GM12878 (cell line): ENCODE results near the gene TRAPPC12. TPM values are rescaled to one million over a fixed set of nuclear protein-coding genes. Genes with fewer than 3 reads are reported as not detected.

Experiments
- ATAC-seq: fragments of 200-7000 bp; cut with Tn5 transposase; 3 replicates; pipeline ENCODE4 v1.9.1; 2020; ENCODE audit warnings: mild to moderate bottlenecking, moderate library complexity
- BruUV-seq: library from RNA; stranded (reverse); fragments of 400-500 nt; replicated peaks from 2 replicates; lab custom pipeline; 2021; lab: Mats Ljungman, UMichigan
- CTCF ChIA-PET: fragments of 300-600 bp; sonication (Branson Sonifier 250); formaldehyde crosslinking; extraction: SDS; loops from one replicate; lab custom pipeline; 2021; ENCODE audit warnings: inconsistent platforms; lab: Yijun Ruan, JAX
- POLR2A ChIA-PET: fragments of 350-600 bp; formaldehyde crosslinking; extraction: SDS; loops from one replicate; lab custom pipeline; 2021; ENCODE audit warnings: inconsistent platforms; lab: Charles Lee
- RAD21 ChIA-PET: fragments of 300-600 bp; sonication (Branson Sonifier 250); formaldehyde crosslinking; loops from one replicate; lab custom pipeline; 2023; ENCODE audit warnings: antibody characterized with exemption; ENCODE audit not compliant: unreplicated experiment; lab: Charles Lee
- SMC1A ChIA-PET: fragments of 300-600 bp; sonication (Branson Sonifier 250); formaldehyde crosslinking; loops from one replicate; lab custom pipeline; 2023; ENCODE audit not compliant: unreplicated experiment, uncharacterized antibody; lab: Charles Lee
- DNase-seq: peaks from one replicate; pipeline ENCODE4 v3.0.0-alpha.2; 2011; ENCODE audit warnings: low read depth, low spot score
- FAIRE-seq: peaks from 3 replicates; lab custom pipeline; 2011; peaks lifted over from hg19 to GRCh38; lab: Jason Lieb, UNC
- H2AFZ ChIP-seq: 2 replicates; pipeline ENCODE4 v1.6.0; 2011; ENCODE audit warnings: low read depth, low read length, control low read depth; ENCODE audit not compliant: control insufficient read depth
- H3K27ac ChIP-seq: 2 replicates; pipeline ENCODE4 v1.5.1; 2011; ENCODE audit warnings: control low read depth; ENCODE audit not compliant: control insufficient read depth, insufficient read depth
- H3K27me3 ChIP-seq, 2 experiments: replicated peaks in 1 of 2; 2 replicates each; pipeline versions ENCODE4 v1.6.0 to v1.6.1; 2011; ENCODE audit warnings: low read length in 1 of 2; ENCODE audit not compliant: control insufficient read depth in 2 of 2, insufficient read depth in 2 of 2
- H3K36me3 ChIP-seq, 2 experiments: 2 replicates each; pipeline ENCODE4 v1.5.1; 2011; ENCODE audit warnings: low read length in 1 of 2; ENCODE audit not compliant: control insufficient read depth in 2 of 2, insufficient read depth in 2 of 2
- H3K4me1 ChIP-seq: 2 replicates; pipeline ENCODE4 v1.6.1; 2011; ENCODE audit warnings: mild to moderate bottlenecking, low read length, moderate library complexity, mixed read lengths; ENCODE audit not compliant: control insufficient read depth, insufficient read depth
- H3K4me2 ChIP-seq: 2 replicates; pipeline ENCODE4 v1.6.0; 2011; ENCODE audit warnings: control low read depth; ENCODE audit not compliant: control insufficient read depth, insufficient read depth
- H3K4me3 ChIP-seq: fragments of 200-600 bp; sonication (generic); 2 replicates; pipeline ENCODE4 v1.5.1; 2016
- H3K79me2 ChIP-seq: 2 replicates; pipeline ENCODE4 v1.6.0; 2011; ENCODE audit warnings: low read length; ENCODE audit not compliant: control insufficient read depth, insufficient read depth
- H3K9ac ChIP-seq: 2 replicates; pipeline ENCODE4 v1.8.0; 2011; ENCODE audit warnings: low read length, control low read depth, mixed read lengths; ENCODE audit not compliant: control insufficient read depth, insufficient read depth
- H3K9me3 ChIP-seq: replicated peaks from 3 replicates; pipeline ENCODE4 v1.5.1; 2011; ENCODE audit warnings: mild to moderate bottlenecking, low read length; ENCODE audit not compliant: control insufficient read depth, insufficient read depth
- H4K20me1 ChIP-seq: 2 replicates; pipeline ENCODE4 v1.6.0; 2011; ENCODE audit not compliant: control insufficient read depth, insufficient read depth
- E2F8 ChIP-seq: fragments of 450-650 bp; IDR thresholded peaks from 2 replicates; pipeline ENCODE4 v1.6.1; 2018; ENCODE audit warnings: mild to moderate bottlenecking, low read depth, moderate library complexity; ENCODE audit not compliant: partially characterized antibody
- IKZF1 ChIP-seq: fragments of 450-650 bp; conservative IDR thresholded peaks from 2 replicates; pipeline ENCODE4 v1.6.1; 2017; ENCODE audit warnings: antibody characterized with exemption, mild to moderate bottlenecking
- KDM1A ChIP-seq: fragments of 200-600 bp; sonication (generic); IDR thresholded peaks from 2 replicates; pipeline ENCODE4 v1.6.1; 2016; ENCODE audit warnings: borderline replicate concordance
- KLF5 ChIP-seq: fragments of 450-650 bp; IDR thresholded peaks from 2 replicates; pipeline ENCODE4 v1.6.1; 2014; ENCODE audit warnings: mild to moderate bottlenecking; ENCODE audit not compliant: partially characterized antibody
- MTA3 ChIP-seq: IDR thresholded peaks from 2 replicates; pipeline ENCODE4 v1.6.1; 2012; ENCODE audit warnings: low read length, inconsistent platforms, borderline replicate concordance
- NFXL1 ChIP-seq: fragments of 450-650 bp; IDR thresholded peaks from 2 replicates; pipeline ENCODE4 v1.6.1; 2017; ENCODE audit warnings: antibody characterized with exemption, mild to moderate bottlenecking, borderline replicate concordance
- RB1 ChIP-seq: fragments of 450-650 bp; formaldehyde crosslinking; IDR thresholded peaks from 2 replicates; pipeline ENCODE4 v1.6.1; 2017; ENCODE audit warnings: mild to moderate bottlenecking, borderline replicate concordance
- RBBP5 ChIP-seq: fragments of 200-600 bp; sonication (generic); conservative IDR thresholded peaks from 2 replicates; pipeline ENCODE4 v1.6.1; 2016
- SREBF1 ChIP-seq: IDR thresholded peaks from 2 replicates; pipeline ENCODE4 v1.6.1; 2012; ENCODE audit warnings: mild to moderate bottlenecking, low read length
- TAF1 ChIP-seq: IDR thresholded peaks from 2 replicates; pipeline ENCODE4 v1.6.1; 2011; ENCODE audit warnings: mild to moderate bottlenecking, low read depth, low read length, borderline replicate concordance
- YBX1 ChIP-seq: fragments of 450-650 bp; IDR thresholded peaks from 2 replicates; pipeline ENCODE4 v1.6.1; 2016; ENCODE audit warnings: antibody characterized with exemption
- WGBS: methylation state at CpG from one replicate; pipeline ENCODE4 v1.1.6; 2016; ENCODE audit warnings: low lambda C conversion rate; ENCODE audit not compliant: insufficient replicate concordance, insufficient coverage; ENCODE audit errors: missing lambda C conversion rate; 5-methylcytosine and 5-hydroxymethylcytosine counted together
- in situ Hi-C: fragments of 300-500 bp; cut with MboI; formaldehyde crosslinking; loops from 9 replicates; pipeline ENCODE4 v1.14.3; 2018; ENCODE audit warnings: mixed read lengths
- intact Hi-C: fragments of 100-400 bp; cut with micrococcal nuclease; formaldehyde crosslinking; loops from one replicate; pipeline ENCODE4 v1.14.2; 2022; ENCODE audit not compliant: unreplicated experiment
- polyA plus RNA-seq, 11 experiments: library from polyadenylated mRNA; depleted of rRNA in 4 of 11; unstranded in 6 of 11; stranded (reverse) in 5 of 11; fragments of >200 nt; fragmentation: Nextera tagmentation in 4 of 11; fragmentation: Illumina TruSeq in 1 of 11; extraction: Ambion mirVana in 4 of 11; extraction: Trizol in 1 of 11; gene quantifications; 1 replicate in 1 of 11; 2 replicates in 10 of 11; pipeline versions ENCODE4 v1.2.1 to v1.2.3, GENCODE V29; 2011 to 2016; ENCODE audit warnings: inconsistent platforms in 2 of 11, missing spikeins in 2 of 11, low read depth in 1 of 11
- total RNA-seq, 4 experiments: library from RNA; depleted of rRNA in 3 of 4; stranded (reverse); fragments of >200 nt in 3 of 4; fragmentation: Illumina TruSeq in 1 of 4; extraction: Trizol in 1 of 4; gene quantifications; 2 replicates each; pipeline versions ENCODE4 v1.2.1 to v1.2.3, GENCODE V29; 2013 to 2021
- TF ChIP-seq, protein P1 (sequence below): fragments of 450-650 bp; IDR thresholded peaks from 2 replicates; pipeline ENCODE4 v1.6.1; 2017; ENCODE audit warnings: mild to moderate bottlenecking
- TF ChIP-seq, protein P2 (sequence below): IDR thresholded peaks from 2 replicates; pipeline ENCODE4 v1.6.1; 2012; ENCODE audit warnings: low read length, inconsistent platforms

Gene TRAPPC12
- total and polyA plus RNA-seq, 10 of the 15 experiments (the other 5 are each of a cell fraction or from before 2014, with no cell fraction given) = 8.6 to 77.1 (median 37.4) TPM

- in situ Hi-C loops = no loop called here
- CTCF ChIA-PET = interaction anchor here (1.4 kb wide), 1 partner anchor 20 kb away, joined by 5 read pairs; no protein-coding TSS in a partner anchor
- no peaks in the 10 kb centered on the region; the same call in 1 of the 3 replicates for H3K9me3 ChIP-seq
These were observed 132.6 kb downstream of the TRAPPC12 start for GRCh38 chr2:3512086-3512485.

DNA sequence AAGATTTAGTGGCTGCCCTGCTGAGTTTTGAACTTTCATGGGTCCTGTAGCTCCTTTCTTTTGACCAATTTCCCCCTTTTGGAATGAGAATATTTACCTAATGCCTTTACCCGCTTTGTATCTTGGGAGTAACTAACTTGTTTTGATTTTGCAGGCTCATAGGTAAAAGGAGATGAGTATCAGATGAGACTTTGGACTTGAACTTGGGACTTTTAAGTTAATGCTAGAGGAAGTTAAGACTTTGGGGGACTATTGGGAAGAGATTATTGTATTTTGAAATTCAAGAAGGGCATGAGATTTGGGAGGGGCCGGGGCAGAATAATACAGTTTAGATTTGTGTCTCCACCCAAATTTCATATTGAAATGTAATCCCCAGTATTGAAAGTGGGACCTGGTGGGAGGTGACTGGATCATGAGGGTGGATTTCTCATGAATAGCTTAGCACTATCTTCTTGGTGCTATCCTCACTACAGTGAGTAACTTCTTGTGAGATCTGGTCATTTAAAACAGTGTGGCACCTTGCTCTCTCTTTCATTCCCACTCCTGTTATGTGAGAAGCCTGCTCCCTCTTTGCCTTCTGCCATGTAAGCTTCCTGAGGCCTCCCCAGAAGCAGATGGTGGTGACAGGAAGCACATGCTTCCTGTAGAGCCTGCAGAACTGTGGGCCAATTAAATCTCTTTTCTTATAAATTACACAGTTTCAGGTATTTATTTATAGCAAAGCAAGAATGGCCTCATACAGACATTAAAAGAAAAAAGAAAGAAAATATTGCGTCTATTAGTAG lies 133.7 kb downstream of the TRAPPC12 start:
- no peak for ATAC-seq
- 80% methylated on average over 3 of the region's 3 CpGs for WGBS
- H3K79me2 ChIP-seq = peaks cover 1% of the 10 kb centered on the region
- no TSS peak for BruUV-seq
- H3K9me3 ChIP-seq = no peaks in the 10 kb centered on the region; the same call in 1 of the 3 replicates
- H4K20me1 ChIP-seq = no peaks in the 10 kb centered on the region
- peaks cover 3 to 5% of the 10 kb centered on the region in 2 experiments; a peak in 3 of 4 replicates for H3K36me3 ChIP-seq
- H3K4me3 ChIP-seq = no peak overlapping the region
- no peaks in the 10 kb centered on the region for H3K27me3 ChIP-seq
- ChIA-PET RAD21 (no interaction called here), SMC1A (no interaction called here), CTCF (interaction anchor here (1.4 to 1.7 kb wide), 2 partner anchors 19 to 51 kb away, joined by 5 to 6 read pairs; no protein-coding TSS in a partner anchor), POLR2A (no interaction called here)
- in situ Hi-C loops (no loop called here), intact Hi-C loops (no loop called here)
- no peak overlapping the region for H3K4me2 ChIP-seq
- H3K4me1 ChIP-seq = no peaks in the 10 kb centered on the region
- DNase-seq = no peak
- no peak overlapping the region for H3K27ac ChIP-seq
- no peak overlapping the region for H3K9ac ChIP-seq
- H2AFZ ChIP-seq = no peak overlapping the region
- no peak for FAIRE-seq
- TF ChIP-seq E2F8 (no peak), TAF1 (no peak), MTA3 (no peak), NFXL1 (no peak), RBBP5 (no peak)
- TF ChIP-seq, protein P1, sequence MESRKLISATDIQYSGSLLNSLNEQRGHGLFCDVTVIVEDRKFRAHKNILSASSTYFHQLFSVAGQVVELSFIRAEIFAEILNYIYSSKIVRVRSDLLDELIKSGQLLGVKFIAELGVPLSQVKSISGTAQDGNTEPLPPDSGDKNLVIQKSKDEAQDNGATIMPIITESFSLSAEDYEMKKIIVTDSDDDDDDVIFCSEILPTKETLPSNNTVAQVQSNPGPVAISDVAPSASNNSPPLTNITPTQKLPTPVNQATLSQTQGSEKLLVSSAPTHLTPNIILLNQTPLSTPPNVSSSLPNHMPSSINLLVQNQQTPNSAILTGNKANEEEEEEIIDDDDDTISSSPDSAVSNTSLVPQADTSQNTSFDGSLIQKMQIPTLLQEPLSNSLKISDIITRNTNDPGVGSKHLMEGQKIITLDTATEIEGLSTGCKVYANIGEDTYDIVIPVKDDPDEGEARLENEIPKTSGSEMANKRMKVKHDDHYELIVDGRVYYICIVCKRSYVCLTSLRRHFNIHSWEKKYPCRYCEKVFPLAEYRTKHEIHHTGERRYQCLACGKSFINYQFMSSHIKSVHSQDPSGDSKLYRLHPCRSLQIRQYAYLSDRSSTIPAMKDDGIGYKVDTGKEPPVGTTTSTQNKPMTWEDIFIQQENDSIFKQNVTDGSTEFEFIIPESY = no peak
- TF ChIP-seq, protein P2, sequence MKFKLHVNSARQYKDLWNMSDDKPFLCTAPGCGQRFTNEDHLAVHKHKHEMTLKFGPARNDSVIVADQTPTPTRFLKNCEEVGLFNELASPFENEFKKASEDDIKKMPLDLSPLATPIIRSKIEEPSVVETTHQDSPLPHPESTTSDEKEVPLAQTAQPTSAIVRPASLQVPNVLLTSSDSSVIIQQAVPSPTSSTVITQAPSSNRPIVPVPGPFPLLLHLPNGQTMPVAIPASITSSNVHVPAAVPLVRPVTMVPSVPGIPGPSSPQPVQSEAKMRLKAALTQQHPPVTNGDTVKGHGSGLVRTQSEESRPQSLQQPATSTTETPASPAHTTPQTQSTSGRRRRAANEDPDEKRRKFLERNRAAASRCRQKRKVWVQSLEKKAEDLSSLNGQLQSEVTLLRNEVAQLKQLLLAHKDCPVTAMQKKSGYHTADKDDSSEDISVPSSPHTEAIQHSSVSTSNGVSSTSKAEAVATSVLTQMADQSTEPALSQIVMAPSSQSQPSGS = no peak

More at GRCh38 chr2:3512086-3512485, 132.6 kb downstream of the TRAPPC12 start:
- H3K27ac ChIP-seq = no peak overlapping the region
- peaks cover 3 to 5% of the 10 kb centered on the region in 2 experiments; a peak in 3 of 4 replicates for H3K36me3 ChIP-seq
- ChIA-PET RAD21 (no interaction called here), SMC1A (no interaction called here), POLR2A (no interaction called here)
- no TSS peak for BruUV-seq
- H3K9ac ChIP-seq = no peak overlapping the region
- ATAC-seq (no peak), DNase-seq (no peak), FAIRE-seq (no peak)
- no peaks in the 10 kb centered on the region for H3K4me1 ChIP-seq
- H3K27me3 ChIP-seq = no peaks in the 10 kb centered on the region
- intact Hi-C loops = no loop called here
- 40% methylated on average over 2 of the region's 2 CpGs for WGBS
- H3K4me3 ChIP-seq = no peak overlapping the region
- no peak overlapping the region for H3K4me2 ChIP-seq
- no peaks in the 10 kb centered on the region for H3K79me2 ChIP-seq
- TF ChIP-seq IKZF1 (no peak), RB1 (no peak), KDM1A (no peak), KLF5 (no peak), YBX1 (no peak), SREBF1 (no peak)
- no peaks in the 10 kb centered on the region for H4K20me1 ChIP-seq
- no peak overlapping the region for H2AFZ ChIP-seq
